Stomach (tissue), 4 donors: ENCODE results near the gene ACVR1B.

Source experiments
- CTCF ChIP-seq, 7 experiments: fragments of 450-650 bp in 4 of 7; fragments of 200-600 bp in 3 of 7; sonication (generic) in 3 of 7; IDR thresholded peaks; one replicate each; pipeline ENCODE4 v1.5.1; 2016 to 2019; ENCODE audit warnings: antibody characterized with exemption in 7 of 7, control low read depth in 2 of 7, mild to moderate bottlenecking in 1 of 7
- EP300 ChIP-seq: sonication (generic); formaldehyde crosslinking; IDR thresholded peaks from one replicate; pipeline ENCODE4 v1.6.1; 2017; ENCODE audit warnings: antibody characterized with exemption
- POLR2A ChIP-seq, 4 donors: fragments of 450-650 bp; IDR thresholded peaks; one replicate each; pipeline ENCODE4 v1.6.1; 2016; ENCODE audit warnings: antibody characterized with exemption in 4 of 4, control low read depth in 2 of 4, mild to moderate bottlenecking in 1 of 4, moderate library complexity in 1 of 4
- POLR2AphosphoS5 ChIP-seq, 3 donors: sonication (generic); formaldehyde crosslinking; IDR thresholded peaks; one replicate each; pipeline ENCODE4 v1.6.1; 2016; ENCODE audit warnings: antibody characterized with exemption in 3 of 3

- TF ChIP-seq CTCF (IDR thresholded peaks at IDR 0.05) (no peak), EP300 (no peak), POLR2AphosphoS5 (IDR thresholded peaks at IDR 0.05) (no peak), POLR2A (IDR thresholded peaks at IDR 0.05) (no peak)
These were observed 56.5 kb downstream of the ACVR1B start for GRCh38 chr12:52007982-52008510.
